Activated naive CD4-positive, alpha-beta T cell treated with anti-CD3 and anti-CD28 coated beads, Interleukin-2, amount 50 U/mL, for 16 hours (primary cell): ENCODE results near the gene CDIP1.
A peak's percentile ranks its signal among the peaks of the same experiment; 100 is the strongest.

Source experiments
- DNase-seq: peaks from one replicate; pipeline ENCODE4 v3.0.0-alpha.2; 2020

Gene CDIP1

GRCh38 chr16:4486126-4486893, 52.3 kb downstream of the CDIP1 start:
- DNase-seq: no peak

DNA sequence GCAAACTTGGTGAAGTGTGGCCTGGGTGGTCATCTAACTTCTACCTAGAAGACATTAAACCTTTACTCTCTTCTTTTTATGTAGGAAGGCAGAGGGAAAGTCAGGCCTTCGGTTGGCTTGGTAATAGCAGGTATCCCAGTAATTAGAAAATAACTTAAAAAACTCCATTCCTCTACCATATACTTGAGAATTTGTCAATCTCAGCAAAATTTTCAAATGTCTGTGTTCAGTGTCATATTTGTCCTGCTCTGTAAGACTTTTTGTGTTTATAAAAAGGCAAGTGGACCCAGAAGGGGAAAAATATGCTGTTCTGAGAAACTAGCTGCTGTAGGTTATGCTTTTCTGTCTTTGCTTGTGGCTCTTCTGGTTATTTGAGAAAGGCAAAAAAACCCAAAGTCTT, 56.6 kb downstream of the CDIP1 start:
- no peak for DNase-seq

DNA sequence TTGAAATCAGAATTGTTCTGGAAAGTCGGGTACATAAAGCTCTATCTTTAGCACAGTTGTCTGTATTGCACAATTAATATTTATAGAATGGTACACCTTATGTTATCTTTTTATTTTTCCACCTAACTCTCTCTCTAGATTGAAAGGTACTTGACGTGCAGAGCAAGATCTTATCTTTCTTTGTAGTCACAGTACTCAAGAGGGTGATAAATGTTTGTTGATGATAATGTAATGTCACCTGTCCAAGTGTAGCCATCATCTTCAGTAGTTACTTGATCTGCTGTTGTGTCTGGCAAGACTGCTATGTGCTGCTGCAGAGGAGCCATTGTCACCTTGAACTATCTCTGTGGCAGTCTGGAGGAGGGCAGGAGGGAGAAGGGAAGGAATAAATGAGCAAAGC, 57.0 kb downstream of the CDIP1 start:
- DNase-seq: no peak

- no peak for DNase-seq
Measured at GRCh38 chr16:4477966-4478365, 60.6 kb downstream of the CDIP1 start.

GRCh38 chr16:4475880-4476788, 62.4 kb downstream of the CDIP1 start, which contains the start of gene HMOX2:
TSS of gene HMOX2 (plus strand) at chr16:4476398. CDS start at chr16:4505525, 29,127 bp downstream.
- peak; percentile 92 for DNase-seq

GRCh38 chr16:4474192-4474961, 64.2 kb downstream of the CDIP1 start, which contains the start of gene NMRAL1:
TSS of gene NMRAL1 (minus strand) at chr16:4474625. CDS start at chr16:4474132, 493 bp downstream.
- peak; percentile 80 for DNase-seq

DNA sequence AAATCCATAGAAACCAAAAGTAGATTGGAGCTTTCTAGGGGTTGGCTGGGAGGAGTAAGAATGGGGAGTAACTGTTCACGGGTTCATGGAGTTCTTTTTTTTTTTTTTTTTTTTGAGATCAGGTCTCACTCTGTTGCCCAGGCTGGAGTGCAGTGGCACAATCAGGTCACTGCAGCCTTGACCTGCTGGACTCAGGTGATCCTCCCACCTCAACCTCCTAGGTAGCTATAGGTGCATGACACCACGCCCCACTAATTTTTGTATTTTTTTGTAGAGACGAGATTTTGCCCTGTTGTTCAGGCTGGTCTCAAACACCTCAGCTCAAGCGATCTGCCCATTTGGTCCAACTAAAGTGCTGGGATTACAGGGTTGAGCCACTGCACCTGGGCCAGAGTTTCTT, 65.7 kb downstream of the CDIP1 start:
- DNase-seq: no peak

DNA sequence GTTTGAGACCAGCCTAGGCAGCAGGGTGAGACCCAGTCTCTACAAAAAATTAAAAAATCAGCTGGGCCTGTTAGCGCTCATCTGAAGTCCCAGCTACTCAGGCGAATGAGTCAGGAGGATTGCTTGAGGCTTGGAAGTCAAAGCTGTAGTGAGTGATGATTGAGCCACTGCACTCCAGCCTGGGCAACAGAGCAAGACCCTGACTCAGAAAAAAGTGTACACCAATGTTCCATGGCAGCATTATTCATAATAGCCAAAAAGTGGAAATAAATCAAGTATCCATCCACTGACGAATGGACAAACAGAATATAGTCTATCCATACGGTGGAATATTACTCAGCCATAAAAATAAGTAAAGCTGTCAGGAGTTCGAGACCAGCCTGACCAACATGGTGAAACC, 66.7 kb downstream of the CDIP1 start:
- DNase-seq: no peak

GRCh38 chr16:4468972-4469371, 69.6 kb downstream of the CDIP1 start:
- no peak for DNase-seq

- DNase-seq: no peak
Measured at GRCh38 chr16:4467916-4468315, 70.7 kb downstream of the CDIP1 start.

DNA sequence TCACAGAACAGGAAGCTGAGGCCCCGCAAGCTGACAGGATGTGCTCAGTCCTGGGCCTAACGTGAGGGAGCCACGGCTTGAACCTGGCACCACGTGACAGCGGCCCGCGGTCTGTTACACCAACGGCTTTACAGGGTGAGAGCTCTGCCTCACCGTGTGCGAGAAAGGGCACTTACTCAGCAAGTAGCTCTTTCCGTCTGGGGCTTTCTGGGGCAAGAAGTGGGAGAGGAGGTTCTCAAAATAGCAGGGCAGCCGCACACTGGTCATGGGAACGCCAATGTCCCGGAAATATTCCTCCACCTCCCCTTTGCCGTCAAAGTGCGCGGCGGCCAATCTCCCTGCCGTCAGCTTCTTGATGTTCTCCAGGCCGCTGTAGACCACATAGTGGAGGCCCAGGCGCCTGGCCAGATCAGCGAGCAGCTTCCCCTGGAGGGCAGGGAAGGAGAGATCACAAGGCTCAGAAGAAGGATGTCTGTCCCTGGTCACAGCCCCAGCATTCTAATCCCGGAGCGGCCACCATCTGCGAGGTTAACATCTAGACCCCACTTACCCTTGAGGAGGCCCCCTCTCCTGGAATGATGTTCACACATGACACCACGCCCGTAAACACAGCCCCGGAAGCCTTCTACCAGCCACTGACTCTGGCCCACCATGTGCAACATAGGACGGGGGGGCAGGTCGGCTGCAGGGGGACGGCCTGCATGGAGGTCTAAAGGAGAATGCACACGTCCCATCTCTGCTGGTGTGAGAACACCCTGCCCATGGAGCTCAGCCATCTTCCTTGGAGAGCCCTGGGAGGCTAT, 72.4 kb downstream of the CDIP1 start:
- peak; percentile 26 for DNase-seq

DNA sequence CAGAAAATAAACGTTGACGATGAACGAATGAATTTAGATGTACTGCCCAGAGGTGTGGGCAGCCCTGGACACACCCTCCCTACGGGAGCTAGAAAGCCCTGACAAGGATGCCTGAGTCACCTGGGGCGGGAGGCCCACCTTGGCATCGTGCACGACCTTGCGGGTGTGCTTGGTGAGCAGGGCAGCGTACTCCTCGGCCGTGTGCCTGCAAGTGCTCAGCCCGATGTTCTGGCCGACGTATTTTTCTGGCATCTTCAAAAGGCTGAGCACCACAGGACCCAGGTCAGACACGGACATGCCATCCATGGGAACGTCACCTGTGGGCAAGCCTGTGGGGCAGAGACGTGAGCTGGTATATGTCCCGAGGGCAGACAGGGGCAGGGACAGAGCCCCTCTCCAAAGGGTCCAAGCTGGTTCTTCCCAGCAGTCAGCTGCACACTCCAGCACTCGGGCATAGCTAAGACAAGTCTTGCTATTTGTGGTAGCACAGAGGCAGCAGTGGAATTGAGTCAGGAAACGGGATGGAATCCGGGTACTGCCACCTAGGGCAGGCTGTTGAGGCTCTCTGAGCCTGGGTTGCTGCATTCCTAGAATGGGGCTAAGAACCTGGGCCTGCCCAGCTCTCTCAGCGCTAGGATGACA, 74.9 kb downstream of the CDIP1 start:
- no peak for DNase-seq

DNA sequence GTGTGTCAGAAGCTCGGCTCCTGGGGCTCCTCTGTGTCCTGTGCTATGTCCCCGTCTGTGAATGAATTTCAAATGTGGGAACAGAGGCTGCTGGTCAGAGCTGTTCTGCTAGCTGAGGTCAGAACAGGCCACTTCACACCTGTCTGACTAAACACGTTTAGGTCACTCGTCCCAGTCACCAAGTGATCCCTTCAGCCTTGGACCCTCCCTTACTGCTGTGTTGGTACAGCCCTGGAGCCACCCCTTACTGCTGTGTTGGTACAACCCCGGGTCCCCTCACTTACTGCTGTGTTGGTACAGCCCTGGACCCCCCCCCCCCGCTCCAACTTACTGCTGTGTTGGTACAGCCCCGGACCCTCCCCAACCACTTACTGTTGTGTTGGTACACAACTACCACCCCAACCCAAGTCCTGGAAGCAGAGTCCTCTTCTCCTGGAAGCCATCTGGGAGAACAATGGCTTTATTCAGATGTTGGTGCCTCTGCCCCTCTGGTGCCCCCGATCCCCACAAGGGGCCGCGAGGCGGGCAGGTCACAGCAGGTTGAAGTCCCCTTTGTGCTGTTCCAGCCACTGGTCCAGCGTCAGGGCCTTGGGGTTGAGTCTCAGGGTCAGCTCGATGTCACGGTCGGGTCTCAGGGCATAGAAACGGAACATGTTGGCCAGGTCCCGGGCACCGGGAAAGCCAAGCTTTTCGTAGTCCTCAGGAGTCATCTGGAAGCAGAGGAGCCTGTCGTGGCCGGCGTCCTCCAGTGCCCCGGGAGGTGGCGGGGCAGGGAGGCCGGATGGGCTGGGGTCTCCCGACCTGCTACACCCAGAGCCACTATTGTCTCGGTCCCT, 77.1 kb downstream of the CDIP1 start:
- no peak for DNase-seq

DNA sequence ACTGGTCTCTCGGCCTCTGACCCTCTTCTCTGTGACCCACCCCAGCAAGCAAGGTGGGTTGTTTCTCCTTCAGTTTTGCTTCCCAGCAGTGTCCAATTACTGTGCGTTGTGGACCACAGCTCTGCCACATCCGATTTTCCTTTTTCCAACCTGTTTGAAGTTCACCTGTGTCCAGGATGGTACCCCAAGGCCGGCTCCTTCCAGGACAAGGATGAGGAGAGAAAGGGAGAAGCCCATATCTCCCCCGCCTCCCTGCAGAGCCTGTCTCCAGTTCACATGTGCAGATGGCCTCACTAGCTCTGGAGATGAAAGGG, 77.7 kb downstream of the CDIP1 start:
- DNase-seq: no peak
